GM12878 (cell line): ENCODE data around the gene SEC24C. TPM values are rescaled to one million over a fixed set of nuclear protein-coding genes. Genes with fewer than 3 reads are reported as not detected.
A peak's percentile ranks its signal among the peaks of the same experiment; 100 is the strongest.

Experiments used
- BCL11A ChIP-seq: IDR thresholded peaks from 2 replicates; pipeline ENCODE4 v1.6.1; 2011; ENCODE audit warnings: low read depth, low read length
- CEBPB ChIP-seq, 2 experiments: fragments of 150-350 bp in 1 of 2; IDR thresholded peaks; 2 replicates each; pipeline ENCODE4 v1.6.1; 2012 to 2014; ENCODE audit warnings: low read depth in 2 of 2, low read length in 2 of 2, borderline replicate concordance in 1 of 2, inconsistent platforms in 1 of 2
- EP300 ChIP-seq, 2 experiments: fragments of 150-350 bp in 1 of 2; IDR thresholded peaks; 2 replicates each; pipeline ENCODE4 v1.6.1; 2011 to 2012; ENCODE audit warnings: low read depth in 2 of 2, low read length in 2 of 2, borderline replicate concordance in 1 of 2, improper control_type of control experiment in 1 of 2, inconsistent platforms in 1 of 2; ENCODE audit not compliant: control insufficient read depth in 1 of 2
- FOS ChIP-seq: IDR thresholded peaks from 3 replicates; pipeline ENCODE4 v1.6.1; 2011; ENCODE audit warnings: borderline replicate concordance; ENCODE audit not compliant: insufficient read length; ENCODE audit errors: extremely low read depth
- FOXM1 ChIP-seq: IDR thresholded peaks from 2 replicates; pipeline ENCODE4 v1.6.1; 2012; ENCODE audit warnings: low read depth, mild to moderate bottlenecking, inconsistent platforms, low read length, moderate library complexity
- NR2C2 ChIP-seq: IDR thresholded peaks from 2 replicates; pipeline ENCODE4 v1.6.1; 2011; ENCODE audit warnings: borderline replicate concordance, low read depth; ENCODE audit not compliant: control insufficient read depth, insufficient read length
- PML ChIP-seq: IDR thresholded peaks from 2 replicates; pipeline ENCODE4 v1.6.1; 2012; ENCODE audit warnings: low read length, inconsistent platforms
- YY1 ChIP-seq: IDR thresholded peaks from 2 replicates; pipeline ENCODE4 v1.6.1; 2011; ENCODE audit warnings: low read depth, mild to moderate bottlenecking, low read length
- ZNF622 ChIP-seq: fragments of 450-650 bp; IDR thresholded peaks from 2 replicates; pipeline ENCODE4 v1.6.1; 2017; ENCODE audit warnings: mild to moderate bottlenecking, inconsistent platforms
- polyA plus RNA-seq, 11 experiments: library from polyadenylated mRNA; depleted of rRNA in 4 of 11; unstranded in 6 of 11; stranded (reverse) in 5 of 11; fragments of >200 nt; fragmentation: Nextera tagmentation in 4 of 11; fragmentation: Illumina TruSeq in 1 of 11; extraction: Ambion mirVana in 4 of 11; extraction: Trizol in 1 of 11; gene quantifications; 1 replicate in 1 of 11; 2 replicates in 10 of 11; pipeline versions ENCODE4 v1.2.1 to v1.2.3, GENCODE V29; 2011 to 2016; ENCODE audit warnings: inconsistent platforms in 2 of 11, missing spikeins in 2 of 11, low read depth in 1 of 11
- total RNA-seq, 4 experiments: library from RNA; depleted of rRNA in 3 of 4; stranded (reverse); fragments of >200 nt in 3 of 4; fragmentation: Illumina TruSeq in 1 of 4; extraction: Trizol in 1 of 4; gene quantifications; 2 replicates each; pipeline versions ENCODE4 v1.2.1 to v1.2.3, GENCODE V29; 2013 to 2021
- TF ChIP-seq, protein P1 (sequence below): fragments of 150-350 bp; IDR thresholded peaks from 2 replicates; pipeline ENCODE4 v1.6.1; 2016; ENCODE audit warnings: low read depth, low read length

The SEC24C gene
- total and polyA plus RNA-seq, 10 of the 15 experiments (the other 5 are each of a cell fraction or from before 2014, with no cell fraction given): 12.7 to 117 (median 73.8) TPM

DNA sequence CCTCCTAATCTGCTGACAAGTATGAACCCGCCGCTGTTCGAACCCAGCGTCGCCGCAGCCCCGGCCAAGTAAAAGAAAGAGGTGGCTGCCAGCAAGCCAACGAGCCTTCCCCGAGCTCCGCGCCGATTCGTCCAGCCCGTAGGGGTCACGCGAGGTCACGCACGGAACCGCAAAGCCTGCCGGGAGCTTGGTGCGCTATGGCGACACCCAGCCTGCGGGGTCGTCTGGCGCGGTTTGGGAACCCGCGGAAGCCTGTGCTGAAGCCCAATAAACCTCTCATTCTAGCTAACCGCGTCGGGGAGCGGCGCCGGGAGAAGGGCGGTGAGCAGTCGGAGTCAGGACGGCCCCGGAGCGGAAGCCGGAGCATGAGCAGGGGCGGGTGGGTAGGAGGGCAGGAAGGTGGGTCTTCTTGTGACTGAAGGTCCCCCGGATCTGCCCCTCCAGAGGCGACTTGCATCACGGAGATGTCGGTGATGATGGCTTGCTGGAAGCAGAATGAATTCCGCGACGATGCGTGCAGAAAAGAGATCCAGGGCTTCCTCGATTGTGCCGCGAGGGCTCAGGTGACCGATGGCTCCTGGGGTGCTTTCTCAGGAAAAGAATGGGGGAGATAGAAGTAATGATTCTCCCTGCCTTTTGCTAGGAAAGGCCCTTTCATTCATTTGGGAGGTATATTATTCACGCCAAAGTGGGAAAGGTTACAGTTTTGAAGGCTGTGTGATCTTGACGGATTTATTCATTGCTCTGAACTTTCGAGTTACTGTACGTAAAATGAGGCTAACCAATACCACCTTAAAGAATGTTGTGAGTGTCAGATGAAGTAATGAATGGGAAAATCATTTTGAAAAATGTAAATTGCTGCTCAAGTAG is 37.9 kb downstream of the SEC24C start, which contains the start of gene CHCHD1 (continued):
- TF ChIP-seq CEBPB (IDR thresholded peaks at IDR 0.05; ENCODE audit: borderline replicate concordance in 1 of 2, low read depth in 2 of 2, low read length in 2 of 2): no peak
- TF ChIP-seq, protein P1, sequence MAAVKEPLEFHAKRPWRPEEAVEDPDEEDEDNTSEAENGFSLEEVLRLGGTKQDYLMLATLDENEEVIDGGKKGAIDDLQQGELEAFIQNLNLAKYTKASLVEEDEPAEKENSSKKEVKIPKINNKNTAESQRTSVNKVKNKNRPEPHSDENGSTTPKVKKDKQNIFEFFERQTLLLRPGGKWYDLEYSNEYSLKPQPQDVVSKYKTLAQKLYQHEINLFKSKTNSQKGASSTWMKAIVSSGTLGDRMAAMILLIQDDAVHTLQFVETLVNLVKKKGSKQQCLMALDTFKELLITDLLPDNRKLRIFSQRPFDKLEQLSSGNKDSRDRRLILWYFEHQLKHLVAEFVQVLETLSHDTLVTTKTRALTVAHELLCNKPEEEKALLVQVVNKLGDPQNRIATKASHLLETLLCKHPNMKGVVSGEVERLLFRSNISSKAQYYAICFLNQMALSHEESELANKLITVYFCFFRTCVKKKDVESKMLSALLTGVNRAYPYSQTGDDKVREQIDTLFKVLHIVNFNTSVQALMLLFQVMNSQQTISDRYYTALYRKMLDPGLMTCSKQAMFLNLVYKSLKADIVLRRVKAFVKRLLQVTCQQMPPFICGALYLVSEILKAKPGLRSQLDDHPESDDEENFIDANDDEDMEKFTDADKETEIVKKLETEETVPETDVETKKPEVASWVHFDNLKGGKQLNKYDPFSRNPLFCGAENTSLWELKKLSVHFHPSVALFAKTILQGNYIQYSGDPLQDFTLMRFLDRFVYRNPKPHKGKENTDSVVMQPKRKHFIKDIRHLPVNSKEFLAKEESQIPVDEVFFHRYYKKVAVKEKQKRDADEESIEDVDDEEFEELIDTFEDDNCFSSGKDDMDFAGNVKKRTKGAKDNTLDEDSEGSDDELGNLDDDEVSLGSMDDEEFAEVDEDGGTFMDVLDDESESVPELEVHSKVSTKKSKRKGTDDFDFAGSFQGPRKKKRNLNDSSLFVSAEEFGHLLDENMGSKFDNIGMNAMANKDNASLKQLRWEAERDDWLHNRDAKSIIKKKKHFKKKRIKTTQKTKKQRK: no peak
- TF ChIP-seq BCL11A: no peak
- peak; percentile 97 for TF ChIP-seq YY1
- TF ChIP-seq ZNF622: no peak
- no peak for TF ChIP-seq FOS
- no peak for TF ChIP-seq EP300 (IDR thresholded peaks at IDR 0.05; ENCODE audit: borderline replicate concordance in 1 of 2, control insufficient read depth in 1 of 2, low read depth in 2 of 2, low read length in 2 of 2)
- 0 out of 2 replicates have a peak, but pooled peaks have one; percentile 71 for TF ChIP-seq PML
- peak; percentile 86 for TF ChIP-seq NR2C2
- no peak for TF ChIP-seq FOXM1
